ENCODE results near the gene LRP1B. TPM values are rescaled to one million over a fixed set of nuclear protein-coding genes. Genes with fewer than 3 reads are reported as not detected.

LRP1B gene
- total and polyA plus RNA-seq, 2 of the 8 experiments (the other 6 are each of a cell fraction or from before 2014, with no cell fraction given), result 0.03 TPM; not detected in 1

GRCh38 chr2:141399270-141399669 lies 731.5 kb downstream of the LRP1B start:
- H2BK12ac ChIP-seq (ENCODE audit: low read depth, low read length), result no peak overlapping the region
- H4K5ac ChIP-seq (ENCODE audit: insufficient read length, low read depth, low read length), result no peak overlapping the region
- no peaks in the 10 kb centered on the region for H3K9me3 ChIP-seq (ENCODE audit: insufficient read depth in 2 of 2, low read depth in 1 of 2, low read length in 1 of 2)
- POLR2A ChIA-PET (ENCODE audit: partially characterized antibody), result no interaction called here
- H2BK5ac ChIP-seq (ENCODE audit: low read depth, low read length), result no peak overlapping the region
- no peak for DNase-seq (ENCODE audit: low read depth in 1 of 2, low spot score in 2 of 2)
- H2BK20ac ChIP-seq (ENCODE audit: low read length), result no peak overlapping the region
- H3K4me3 ChIP-seq (ENCODE audit: extremely low read depth in 1 of 4, insufficient read depth in 2 of 4, low read depth in 3 of 4, low read length in 4 of 4), result no peak overlapping the region
- H2AFZ ChIP-seq (ENCODE audit: low read length), result no peak overlapping the region
- no peak overlapping the region for H2BK120ac ChIP-seq (replicated peaks; ENCODE audit: low read depth, low read length)
- H3K14ac ChIP-seq (ENCODE audit: insufficient read length), result no peak overlapping the region
- no peaks in the 10 kb centered on the region for H3K79me1 ChIP-seq (ENCODE audit: low read depth, low read length)
- no peak overlapping the region for H3K23ac ChIP-seq (ENCODE audit: insufficient read length)
- no peak overlapping the region for H2BK15ac ChIP-seq (ENCODE audit: low read length)
- H2AK5ac ChIP-seq (ENCODE audit: low read depth, low read length), result no peak overlapping the region
- no peaks in the 10 kb centered on the region for H3K27me3 ChIP-seq (replicated peaks in 1 of 4; ENCODE audit: control insufficient read depth in 3 of 4, extremely low read depth in 1 of 4, insufficient read depth in 3 of 4, low read length in 3 of 4)
- no peak overlapping the region for H3K18ac ChIP-seq (ENCODE audit: extremely low read depth, low read length)
- H3K4me1 ChIP-seq (replicated peaks in 1 of 4; ENCODE audit: control insufficient read depth in 3 of 4, insufficient read depth in 4 of 4, low read length in 3 of 4), result no peaks in the 10 kb centered on the region
- peak; percentile 65 for FAIRE-seq
- H3K4ac ChIP-seq (replicated peaks; ENCODE audit: insufficient read length, low read depth, low read length), result no peak overlapping the region
- H3K23me2 ChIP-seq (ENCODE audit: low read depth, low read length), result no peaks in the 10 kb centered on the region
- H3K9ac ChIP-seq (replicated peaks in 1 of 4; ENCODE audit: extremely low read depth in 1 of 4, low read depth in 3 of 4, low read length in 3 of 4), result no peak overlapping the region
- no peaks in the 10 kb centered on the region for H3K36me3 ChIP-seq (ENCODE audit: control insufficient read depth in 2 of 4, insufficient read depth in 4 of 4, low read length in 3 of 4)
- no peak overlapping the region for H3K4me2 ChIP-seq (ENCODE audit: insufficient read depth in 1 of 2, low read depth in 2 of 2, low read length in 2 of 2)
- no peaks in the 10 kb centered on the region for H4K20me1 ChIP-seq (replicated peaks in 1 of 2; ENCODE audit: control insufficient read depth in 1 of 2, insufficient read depth in 2 of 2, low read length in 2 of 2)
- no peaks in the 10 kb centered on the region for H3K79me2 ChIP-seq (ENCODE audit: control insufficient read depth in 1 of 2, insufficient read depth in 2 of 2, low read length in 2 of 2)
- H3K27ac ChIP-seq (ENCODE audit: low read depth, low read length), result no peak overlapping the region
- CTCF ChIA-PET (ENCODE audit: partially characterized antibody), result interaction anchor here (0.6 to 1.9 kb wide), 13 partner anchors 10 to 1016 kb away, joined by 3 to 8 read pairs (median 3); no protein-coding TSS in a partner anchor
- no peak overlapping the region for H3K56ac ChIP-seq (replicated peaks; ENCODE audit: insufficient read length, low read depth, low read length)
- 29% methylated on average over 1 of the region's 1 CpG; no CpG with 5 or more reads in 1 of the 2 experiments for WGBS, 2 experiments (ENCODE audit: extremely low coverage in 1 of 2, insufficient coverage in 1 of 2, insufficient read length in 1 of 2, insufficient replicate concordance in 2 of 2, low coverage in 1 of 2, low lambda C conversion rate in 2 of 2, missing lambda C conversion rate in 1 of 2)
- H4K91ac ChIP-seq (replicated peaks; ENCODE audit: insufficient read length, low read length), result no peak overlapping the region
- no peak overlapping the region for H4K8ac ChIP-seq (ENCODE audit: extremely low read depth, insufficient read depth, low read length)
- TF ChIP-seq GABPA (IDR thresholded peaks at IDR 0.05; ENCODE audit: borderline replicate concordance, insufficient read depth, low read length) (no peak), SIX5 (IDR thresholded peaks at IDR 0.05; ENCODE audit: low read depth, low read length) (no peak), CEBPB (IDR thresholded peaks at IDR 0.05; ENCODE audit: low read depth, low read length) (no peak), MAX (IDR thresholded peaks at IDR 0.05) (peak; percentile 21; the same call in 1 of the 2 replicates), CHD2 (IDR thresholded peaks at IDR 0.05; ENCODE audit: low read length) (no peak), EZH2 (IDR thresholded peaks at IDR 0.05; ENCODE audit: low read depth, low read length, severe bottlenecking) (no peak), GTF2F1 (IDR thresholded peaks at IDR 0.05; ENCODE audit: borderline replicate concordance, low read depth, low read length) (no peak), EP300 (IDR thresholded peaks at IDR 0.05; ENCODE audit: borderline replicate concordance in 1 of 2, low read depth in 2 of 2, low read length in 2 of 2) (no peak), MAFK (IDR thresholded peaks at IDR 0.05; ENCODE audit: low read depth, low read length) (no peak), SP4 (IDR thresholded peaks at IDR 0.05; ENCODE audit: low read length) (no peak)
- TF ChIP-seq, protein P1, sequence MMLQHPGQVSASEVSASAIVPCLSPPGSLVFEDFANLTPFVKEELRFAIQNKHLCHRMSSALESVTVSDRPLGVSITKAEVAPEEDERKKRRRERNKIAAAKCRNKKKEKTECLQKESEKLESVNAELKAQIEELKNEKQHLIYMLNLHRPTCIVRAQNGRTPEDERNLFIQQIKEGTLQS (IDR thresholded peaks at IDR 0.05; ENCODE audit: insufficient read depth, low read depth, low read length), result no peak

All from H1 (cell line).